Measurements from ENCODE around the gene IL17REL. TPM values are rescaled to one million over a fixed set of nuclear protein-coding genes. Genes with fewer than 3 reads are reported as not detected.

The IL17REL gene
- total and polyA plus RNA-seq, 2 of the 13 experiments (the other 11 are each of a cell fraction or from before 2014, with no cell fraction given) = not detected

GRCh38 chr22:49948958-49949913 lies 63.3 kb downstream of the IL17REL start (continued):
- peak; percentile 98 for TF ChIP-seq HNRNPL (IDR thresholded peaks at IDR 0.05; ENCODE audit: low read depth, low read length)
- no peak for TF ChIP-seq ELK4 (CRISPR knock-in tag; IDR thresholded peaks at IDR 0.05; ENCODE audit: borderline replicate concordance)
- no peak for TF ChIP-seq SRSF4 (IDR thresholded peaks at IDR 0.05; ENCODE audit: low read depth, low read length, poor library complexity, severe bottlenecking)
- no peak for TF ChIP-seq ESRRA (CRISPR knock-in tag; IDR thresholded peaks at IDR 0.05; ENCODE audit: low read depth)
- no peak for TF ChIP-seq SMARCC2 (IDR thresholded peaks at IDR 0.05)
- peak; percentile 74; the same call in 1 of the 2 replicates for TF ChIP-seq ZNF280B (CRISPR knock-in tag; IDR thresholded peaks at IDR 0.05; ENCODE audit: borderline replicate concordance)
- TF ChIP-seq PRDM4 (CRISPR knock-in tag; IDR thresholded peaks at IDR 0.05; ENCODE audit: borderline replicate concordance) = no peak
- peak; percentile 58; the same call in 1 of the 2 replicates for TF ChIP-seq NCOA2 (CRISPR knock-in tag; IDR thresholded peaks at IDR 0.05)
- peak; percentile 50; the same call in 1 of the 2 replicates for TF ChIP-seq ARNT2 (CRISPR knock-in tag; IDR thresholded peaks at IDR 0.05; ENCODE audit: low read depth)
- no peak for TF ChIP-seq MAFG (CRISPR knock-in tag; IDR thresholded peaks at IDR 0.05)
- no peak for TF ChIP-seq MNT (IDR thresholded peaks at IDR 0.05)
- peak; percentile 78 for TF ChIP-seq ZGPAT (CRISPR knock-in tag; IDR thresholded peaks at IDR 0.05)
- peak; percentile 91; the same call in 1 of the 2 replicates for TF ChIP-seq ZNF703 (CRISPR knock-in tag; IDR thresholded peaks at IDR 0.05; ENCODE audit: borderline replicate concordance)
- peak; percentile 55; the same call in 1 of the 2 replicates for TF ChIP-seq CBX5 (CRISPR knock-in tag; IDR thresholded peaks at IDR 0.05; ENCODE audit: borderline replicate concordance)
- no peak for TF ChIP-seq ZNF816 (CRISPR knock-in tag; IDR thresholded peaks at IDR 0.05; ENCODE audit: borderline replicate concordance)

Measured in HepG2 (cell line).